ENCODE measurements around the gene C7. TPM values are rescaled to one million over a fixed set of nuclear protein-coding genes. Genes with fewer than 3 reads are reported as not detected.

C7 gene
- total RNA-seq, 2 donors from 2014 or later = 288 to 392 TPM

- DNase-seq (no peak), ATAC-seq (no peak)
- TF ChIP-seq POLR2A (IDR thresholded peaks at IDR 0.05) = no peak
- TF ChIP-seq CTCF (IDR thresholded peaks at IDR 0.05) = no peak
- Histone ChIP-seq H3K27me3 (no peaks in the 10 kb centered on the region), H3K36me3 (replicated peaks in 1 of 2; ENCODE audit: insufficient read depth in 1 of 2, low read depth in 2 of 2) (no peaks in the 10 kb centered on the region), H3K27ac (no peak overlapping the region), H3K4me3 (no peak overlapping the region), H3K9me3 (no peaks in the 10 kb centered on the region), H3K4me1 (no peaks in the 10 kb centered on the region)
- intact Hi-C loops (cut with DNase I) = no loop called here
- 65 to 74% methylated on average over 6 of the region's 6 CpGs for WGBS, 2 donors
Observed at GRCh38 chr5:40939753-40940152, 30.5 kb downstream of the C7 start.

GRCh38 chr5:40945111-40945510 is 35.8 kb downstream of the C7 start:
- Histone ChIP-seq H3K4me1 (no peaks in the 10 kb centered on the region), H3K27ac (no peak overlapping the region), H3K27me3 (no peaks in the 10 kb centered on the region), H3K9me3 (no peaks in the 10 kb centered on the region), H3K36me3 (replicated peaks in 1 of 2; ENCODE audit: insufficient read depth in 1 of 2, low read depth in 2 of 2) (no peaks in the 10 kb centered on the region), H3K4me3 (no peak overlapping the region)
- ATAC-seq = no peak
- no peak for DNase-seq
- intact Hi-C loops (cut with DNase I) = no loop called here
- 88 to 91% methylated on average over 5 of the region's 5 CpGs for WGBS, 2 donors
- TF ChIP-seq POLR2A (IDR thresholded peaks at IDR 0.05) (no peak), CTCF (IDR thresholded peaks at IDR 0.05) (no peak)

- no peak for ATAC-seq
- Histone ChIP-seq H3K4me3 (no peak overlapping the region), H3K27ac (no peak overlapping the region), H3K9me3 (peaks cover 0 to 6% (median 0%) of the 10 kb centered on the region in 3 donors), H3K4me1 (no peaks in the 10 kb centered on the region), H3K36me3 (replicated peaks in 1 of 2; ENCODE audit: insufficient read depth in 1 of 2, low read depth in 2 of 2) (no peaks in the 10 kb centered on the region), H3K27me3 (no peaks in the 10 kb centered on the region)
- intact Hi-C loops (cut with DNase I) = no loop called here
- TF ChIP-seq CTCF (IDR thresholded peaks at IDR 0.05) (no peak), POLR2A (IDR thresholded peaks at IDR 0.05) (no peak)
- WGBS, 2 donors = 69 to 75% methylated on average over 5 of the region's 5 CpGs
- no peak for DNase-seq
Observed at GRCh38 chr5:40955313-40955712, 46.0 kb downstream of the C7 start.

- TF ChIP-seq POLR2A (IDR thresholded peaks at IDR 0.05) = no peak
- no peak for TF ChIP-seq CTCF (IDR thresholded peaks at IDR 0.05)
- WGBS, 2 donors = 67 to 75% methylated on average over 3 of the region's 3 CpGs
Observed at GRCh38 chr5:40957048-40957447, 47.8 kb downstream of the C7 start.

GRCh38 chr5:40958811-40959210 is 49.5 kb downstream of the C7 start:
- no peaks in the 10 kb centered on the region for H3K4me1 ChIP-seq
- 80 to 87% methylated on average over 5 of the region's 5 CpGs for WGBS, 2 donors
- H3K36me3 ChIP-seq (replicated peaks in 1 of 2; ENCODE audit: insufficient read depth in 1 of 2, low read depth in 2 of 2) = no peaks in the 10 kb centered on the region
- H3K27ac ChIP-seq = no peak overlapping the region
- intact Hi-C loops (cut with DNase I) = no loop called here
- peaks cover 0 to 6% (median 0%) of the 10 kb centered on the region in 3 donors for H3K9me3 ChIP-seq
- no peaks in the 10 kb centered on the region for H3K27me3 ChIP-seq
- H3K4me3 ChIP-seq = no peak overlapping the region
- ATAC-seq (no peak), DNase-seq (no peak)
- no peak for TF ChIP-seq CTCF (IDR thresholded peaks at IDR 0.05)
- no peak for TF ChIP-seq POLR2A (IDR thresholded peaks at IDR 0.05)

More at GRCh38 chr5:40957048-40957447, 47.8 kb downstream of the C7 start:
- ATAC-seq = no peak
- Histone ChIP-seq H3K36me3 (replicated peaks in 1 of 2; ENCODE audit: insufficient read depth in 1 of 2, low read depth in 2 of 2) (no peaks in the 10 kb centered on the region), H3K4me3 (no peak overlapping the region), H3K27me3 (no peaks in the 10 kb centered on the region), H3K27ac (no peak overlapping the region), H3K4me1 (no peaks in the 10 kb centered on the region), H3K9me3 (peaks cover 0 to 6% (median 0%) of the 10 kb centered on the region in 3 donors)
- intact Hi-C loops (cut with DNase I) = no loop called here
- DNase-seq = no peak

Data from body of pancreas (tissue), 4 donors.